Skeletal muscle satellite cell (primary cell): ENCODE results near the gene SEMA4D.

Source experiments
- H3K27me3 ChIP-seq: 2 replicates; pipeline ENCODE4 v1.7.0; 2013; ENCODE audit warnings: low read length; ENCODE audit not compliant: control insufficient read depth, insufficient read depth
- H3K36me3 ChIP-seq: 2 replicates; pipeline ENCODE4 v1.7.0; 2013; ENCODE audit warnings: mild to moderate bottlenecking, control low read depth, low read length; ENCODE audit not compliant: insufficient read depth
- H3K4me1 ChIP-seq: 2 replicates; pipeline ENCODE4 v1.7.0; 2013; ENCODE audit warnings: low read length; ENCODE audit not compliant: control insufficient read depth, insufficient read depth
- H3K4me2 ChIP-seq: 2 replicates; pipeline ENCODE4 v1.7.0; 2013; ENCODE audit warnings: mild to moderate bottlenecking, low read length
- H3K4me3 ChIP-seq: 2 replicates; pipeline ENCODE4 v1.7.0; 2013; ENCODE audit warnings: low read length
- H3K9ac ChIP-seq: 2 replicates; pipeline ENCODE4 v1.7.0; 2013; ENCODE audit warnings: mild to moderate bottlenecking, low read depth, low read length, moderate library complexity
- H3K9me3 ChIP-seq: replicated peaks from 2 replicates; pipeline ENCODE4 v1.7.0; 2013; ENCODE audit warnings: mild to moderate bottlenecking, control low read depth, low read length

SEMA4D gene

DNA sequence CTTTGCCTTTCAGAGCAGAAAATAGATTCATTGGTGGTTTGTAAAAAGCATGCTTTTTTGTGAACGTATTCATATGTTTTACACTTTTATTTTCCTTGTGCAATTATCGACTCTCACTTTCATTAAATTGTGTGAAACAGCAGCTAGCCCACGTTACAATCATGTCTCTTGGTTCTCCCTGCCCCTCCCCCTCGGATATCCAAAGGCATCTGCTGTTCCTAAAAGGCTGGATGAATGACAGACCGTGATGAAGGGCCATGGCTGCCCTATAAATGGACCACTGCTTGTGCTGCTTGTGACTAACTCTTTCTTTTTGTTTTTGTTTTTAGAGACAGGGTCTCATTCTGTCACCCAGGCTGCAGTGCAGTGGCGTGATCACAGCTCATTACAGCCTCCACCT is 17.0 kb upstream of the SEMA4D start:
- H3K9ac ChIP-seq: no peak overlapping the region
- no peak overlapping the region for H3K4me3 ChIP-seq
- peaks cover 16% of the 10 kb centered on the region for H3K27me3 ChIP-seq
- no peaks in the 10 kb centered on the region for H3K4me1 ChIP-seq
- H3K4me2 ChIP-seq: no peak overlapping the region
- no peaks in the 10 kb centered on the region for H3K36me3 ChIP-seq
- H3K9me3 ChIP-seq: no peaks in the 10 kb centered on the region

DNA sequence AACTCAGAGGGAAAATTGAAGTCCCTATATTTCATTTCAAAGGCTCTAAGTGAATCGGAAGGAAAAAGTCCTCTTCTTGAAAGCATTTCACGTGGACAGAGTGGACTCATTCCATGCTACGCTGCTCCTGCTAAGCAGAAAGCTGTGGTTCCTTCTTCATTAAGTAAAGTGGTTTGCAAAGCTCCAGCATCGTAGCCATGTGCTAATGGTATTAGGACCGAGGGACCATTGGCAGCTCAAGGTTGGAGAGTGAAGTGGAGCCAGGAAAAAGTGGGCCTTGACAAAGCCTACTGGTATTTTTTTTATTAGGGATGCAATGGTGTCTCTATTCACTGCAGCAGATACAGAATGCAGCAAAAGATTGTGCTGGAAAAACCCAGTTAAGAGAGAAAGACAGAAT is 16.4 kb upstream of the SEMA4D start:
- Histone ChIP-seq H3K4me3 (no peak overlapping the region), H3K9me3 (no peaks in the 10 kb centered on the region), H3K36me3 (no peaks in the 10 kb centered on the region), H3K4me1 (no peaks in the 10 kb centered on the region), H3K4me2 (no peak overlapping the region), H3K9ac (no peak overlapping the region), H3K27me3 (peaks cover 16% of the 10 kb centered on the region)

DNA sequence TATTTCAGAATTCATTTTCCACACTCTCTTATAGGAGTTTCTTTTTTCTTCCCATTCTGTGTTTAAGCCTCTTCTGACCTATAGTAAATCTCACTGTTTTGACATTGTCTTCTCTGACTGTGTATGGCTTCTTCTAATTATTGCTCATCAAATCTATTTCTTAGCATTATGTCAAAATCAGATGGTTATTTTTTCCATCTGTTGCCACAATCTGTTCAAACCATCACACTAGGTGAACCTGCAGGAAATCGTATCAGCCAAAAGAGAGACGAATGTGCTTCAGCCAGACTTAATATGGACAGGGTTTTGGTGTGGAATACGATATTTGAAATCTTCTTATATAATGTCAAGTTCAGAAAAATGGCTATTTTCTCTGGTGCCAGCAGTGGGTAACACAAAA is 15.9 kb upstream of the SEMA4D start:
- Histone ChIP-seq H3K4me2 (no peak overlapping the region), H3K9me3 (no peaks in the 10 kb centered on the region), H3K4me1 (no peaks in the 10 kb centered on the region), H3K9ac (no peak overlapping the region), H3K27me3 (peaks cover 16% of the 10 kb centered on the region), H3K4me3 (no peak overlapping the region), H3K36me3 (no peaks in the 10 kb centered on the region)

DNA sequence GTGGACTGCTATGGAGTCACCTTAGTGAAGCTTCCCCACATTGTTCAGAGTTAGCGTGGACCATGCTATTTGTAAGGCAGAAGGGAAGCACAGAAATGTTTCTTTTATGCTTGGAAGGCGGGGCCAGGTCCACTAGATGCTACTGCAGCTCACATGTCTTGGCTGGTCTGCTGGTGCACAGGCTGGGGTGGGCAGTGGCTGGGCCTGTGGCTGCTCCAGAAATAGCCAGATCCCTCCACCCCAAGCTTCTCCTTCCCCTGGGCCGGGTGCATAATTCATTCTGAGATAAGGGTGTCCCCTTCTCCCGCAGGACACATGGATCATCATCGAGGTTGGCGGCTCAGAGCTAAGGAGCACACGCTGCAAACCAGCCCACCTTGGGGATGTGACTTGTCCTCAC is 14.5 kb upstream of the SEMA4D start:
- Histone ChIP-seq H3K4me1 (no peaks in the 10 kb centered on the region), H3K9me3 (no peaks in the 10 kb centered on the region), H3K36me3 (no peaks in the 10 kb centered on the region), H3K27me3 (peaks cover 16% of the 10 kb centered on the region), H3K9ac (no peak overlapping the region), H3K4me3 (no peak overlapping the region), H3K4me2 (no peak overlapping the region)

DNA sequence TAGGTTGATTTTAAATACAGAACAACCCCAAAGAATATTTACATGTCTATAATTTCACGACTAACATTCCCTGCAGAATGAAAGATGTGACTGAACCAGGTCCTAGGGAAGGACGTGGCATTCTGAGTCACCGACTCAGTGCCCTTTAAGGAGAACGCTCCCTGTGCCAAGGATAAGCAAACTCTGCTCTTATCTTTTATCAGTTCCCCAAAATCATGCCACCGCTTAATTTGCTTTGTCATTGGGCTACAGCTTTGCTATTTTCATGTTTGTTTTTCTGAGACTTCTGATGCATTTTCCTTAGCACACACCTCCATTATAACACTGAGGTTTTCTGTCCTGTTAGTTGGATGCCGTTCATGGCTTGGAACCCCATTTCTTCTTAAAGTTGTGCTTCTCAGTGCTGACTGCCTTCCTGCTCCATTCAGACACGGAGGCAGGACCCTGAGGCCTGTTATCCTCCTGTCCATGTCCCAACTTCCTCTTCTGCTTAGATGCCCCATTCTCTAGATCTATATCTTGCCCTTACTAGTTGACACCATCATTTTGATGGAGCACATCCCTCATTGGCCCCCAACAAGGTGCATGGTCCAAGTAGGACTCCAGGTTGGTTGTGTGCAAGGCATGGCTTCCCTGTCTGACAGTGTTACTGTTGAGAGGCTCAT is 11.2 kb upstream of the SEMA4D start:
- no peak overlapping the region for H3K9ac ChIP-seq
- H3K4me3 ChIP-seq: no peak overlapping the region
- no peaks in the 10 kb centered on the region for H3K36me3 ChIP-seq

DNA sequence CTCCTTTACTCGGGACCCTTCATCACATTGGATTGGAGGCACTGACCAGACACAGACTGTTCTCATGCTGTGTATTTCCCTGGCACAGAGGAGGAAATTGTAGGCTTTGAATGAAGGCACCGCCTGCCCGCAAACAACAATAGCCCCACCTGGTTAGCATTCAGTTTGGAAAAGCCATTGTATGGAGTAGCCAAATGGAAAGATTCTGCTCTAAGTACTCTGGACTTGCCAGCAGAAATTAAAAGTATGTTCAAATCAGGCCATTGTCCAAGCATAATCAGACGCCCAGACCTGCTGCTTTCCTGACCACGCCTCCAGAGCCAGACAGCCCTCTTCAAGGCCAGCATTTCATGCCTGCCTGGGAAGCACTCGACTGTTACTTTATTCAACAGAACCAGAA is 8.0 kb upstream of the SEMA4D start:
- Histone ChIP-seq H3K4me1 (no peaks in the 10 kb centered on the region), H3K4me3 (no peak overlapping the region), H3K36me3 (no peaks in the 10 kb centered on the region), H3K4me2 (no peak overlapping the region), H3K9ac (no peak overlapping the region), H3K27me3 (peaks cover 4% of the 10 kb centered on the region), H3K9me3 (no peaks in the 10 kb centered on the region)

More for the DNA sequence above, 11.2 kb upstream of the SEMA4D start:
- Histone ChIP-seq H3K27me3 (peaks cover 13% of the 10 kb centered on the region), H3K4me1 (no peaks in the 10 kb centered on the region), H3K9me3 (no peaks in the 10 kb centered on the region), H3K4me2 (no peak overlapping the region)

DNA sequence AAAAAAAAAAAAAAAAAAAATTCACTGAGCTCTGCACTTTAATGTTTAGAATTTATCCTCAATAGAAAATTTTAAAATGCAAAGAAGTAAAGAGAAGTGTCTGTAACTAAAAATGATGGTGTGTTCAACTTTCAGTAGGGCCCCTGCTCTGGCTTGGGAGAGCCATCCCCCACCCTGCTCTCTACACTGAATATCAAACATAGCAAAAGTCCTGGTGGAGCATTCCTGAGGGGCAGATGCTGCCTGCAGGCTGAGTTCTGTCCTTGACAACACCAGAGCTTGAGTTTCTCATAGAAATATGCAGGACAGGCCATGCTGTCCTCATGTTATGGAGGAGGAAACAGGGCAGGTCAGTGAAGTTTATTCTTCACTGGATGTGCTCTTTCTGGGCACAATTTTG is 7.1 kb upstream of the SEMA4D start:
- Histone ChIP-seq H3K27me3 (peaks cover 7% of the 10 kb centered on the region), H3K36me3 (no peaks in the 10 kb centered on the region), H3K4me2 (no peak overlapping the region), H3K9ac (no peak overlapping the region), H3K9me3 (no peaks in the 10 kb centered on the region), H3K4me3 (no peak overlapping the region), H3K4me1 (no peaks in the 10 kb centered on the region)

DNA sequence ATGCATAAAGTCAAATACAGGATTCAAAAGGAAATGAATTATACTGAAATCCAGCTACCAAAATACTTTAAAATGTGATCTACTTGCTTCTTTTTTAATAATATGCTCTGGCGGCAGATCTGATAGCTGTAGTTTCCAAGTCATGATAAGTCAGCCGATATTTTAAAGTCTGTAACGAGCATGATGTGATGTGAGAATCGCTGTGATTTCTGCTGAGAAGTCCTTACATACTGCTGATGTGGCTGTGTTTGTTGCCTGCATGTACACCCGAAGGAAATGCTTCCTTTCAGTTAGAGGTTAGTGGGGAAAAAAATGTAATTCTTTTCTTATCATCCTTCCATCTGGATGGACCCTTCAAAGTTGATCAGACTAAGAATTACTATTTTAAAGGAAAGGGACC is 4.8 kb upstream of the SEMA4D start:
- H3K4me2 ChIP-seq: no peak overlapping the region
- H3K27me3 ChIP-seq: peaks cover 14% of the 10 kb centered on the region
- H3K9ac ChIP-seq: no peak overlapping the region
- H3K4me3 ChIP-seq: no peak overlapping the region
- H3K9me3 ChIP-seq: no peaks in the 10 kb centered on the region
- no peaks in the 10 kb centered on the region for H3K36me3 ChIP-seq
- H3K4me1 ChIP-seq: no peaks in the 10 kb centered on the region

DNA sequence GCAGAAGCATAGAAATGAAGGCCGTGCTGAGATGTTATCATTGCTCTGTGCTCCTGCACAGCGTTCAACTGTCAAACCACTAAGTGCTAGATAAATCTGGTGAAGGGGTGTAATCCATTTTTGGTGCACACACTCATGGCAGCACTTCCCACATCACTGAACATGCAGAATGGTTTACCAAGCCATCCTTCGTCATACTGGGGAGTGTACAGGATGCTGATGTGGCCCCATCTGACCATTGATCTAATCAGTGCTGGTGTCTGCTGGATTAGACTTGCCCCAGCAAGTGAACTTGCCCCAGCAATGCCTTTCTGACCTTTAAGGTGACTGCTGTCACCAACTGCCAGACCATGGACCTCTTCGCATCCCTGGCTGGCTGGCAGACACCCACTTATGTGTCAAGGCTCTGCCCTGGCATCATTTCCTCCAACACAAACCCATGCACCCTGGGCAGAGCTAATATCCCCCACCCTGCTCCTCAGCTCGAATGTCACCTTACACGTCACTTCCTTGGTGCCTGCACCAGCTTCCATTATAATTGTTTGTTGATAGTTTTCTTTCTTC is 4.2 kb upstream of the SEMA4D start:
- Histone ChIP-seq H3K27me3 (peaks cover 16% of the 10 kb centered on the region), H3K9me3 (no peaks in the 10 kb centered on the region), H3K36me3 (no peaks in the 10 kb centered on the region), H3K9ac (no peak overlapping the region), H3K4me3 (no peak overlapping the region), H3K4me2 (no peak overlapping the region), H3K4me1 (no peaks in the 10 kb centered on the region)

DNA sequence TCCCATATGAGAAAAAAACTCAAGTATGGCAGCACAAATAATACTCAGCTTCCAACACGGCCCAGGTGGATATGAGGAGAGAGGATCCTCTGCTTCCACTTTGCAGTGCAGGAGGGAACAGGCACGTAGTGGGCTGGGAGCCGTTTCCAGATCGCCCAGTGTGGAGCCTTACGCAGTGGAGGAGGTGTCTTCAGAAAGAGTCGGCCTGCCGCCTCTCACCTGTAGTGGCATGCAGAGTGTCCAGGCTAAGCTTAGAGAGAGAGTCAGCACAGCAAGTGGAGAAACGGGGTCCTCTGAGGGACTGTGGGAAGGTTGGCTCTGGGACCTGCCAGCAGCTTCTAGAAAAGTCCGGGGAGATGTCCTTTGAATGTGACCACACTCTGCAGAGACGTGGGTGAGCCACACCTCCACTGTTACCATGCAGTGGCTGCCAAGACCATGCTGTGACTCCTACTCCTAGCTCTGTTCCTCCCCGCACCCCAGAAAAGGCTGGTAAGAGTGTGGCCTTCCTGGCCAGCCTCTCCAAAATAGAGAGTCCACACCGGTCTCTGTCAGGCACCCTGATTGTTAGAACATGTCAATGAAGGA is 3.5 kb upstream of the SEMA4D start:
- Histone ChIP-seq H3K4me2 (no peak overlapping the region), H3K9ac (no peak overlapping the region), H3K27me3 (peaks cover 23% of the 10 kb centered on the region), H3K9me3 (no peaks in the 10 kb centered on the region), H3K4me1 (no peaks in the 10 kb centered on the region), H3K4me3 (no peak overlapping the region), H3K36me3 (no peaks in the 10 kb centered on the region)

DNA sequence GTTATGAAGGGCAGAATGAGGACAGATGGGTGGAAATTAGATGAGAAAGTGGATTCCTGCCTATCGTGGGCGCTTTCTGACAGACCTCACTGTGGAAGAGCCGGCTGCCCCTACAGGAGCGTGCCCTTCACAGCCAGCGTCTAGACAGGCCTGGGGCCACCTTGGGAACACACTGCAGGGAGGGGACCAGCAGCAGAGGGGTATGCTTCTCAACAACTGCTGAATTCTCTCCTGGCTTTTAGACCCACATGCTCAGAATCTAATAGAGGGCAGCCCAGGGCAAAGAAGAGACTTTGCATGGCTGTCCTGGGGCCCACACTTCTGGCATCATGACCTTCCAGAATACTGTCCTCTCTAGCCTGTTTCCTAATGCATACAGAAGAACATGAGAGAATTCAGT is 2.1 kb upstream of the SEMA4D start:
- Histone ChIP-seq H3K36me3 (no peaks in the 10 kb centered on the region), H3K9ac (no peak overlapping the region), H3K9me3 (no peaks in the 10 kb centered on the region), H3K4me3 (no peak overlapping the region), H3K4me1 (no peaks in the 10 kb centered on the region), H3K27me3 (peaks cover 33% of the 10 kb centered on the region), H3K4me2 (no peak overlapping the region)
